T-helper 1 cell treated with Interleukin-12 subunit alpha and Interleukin-12 subunit beta and Interleukin-4 antibody, amounts not matched to agents 30 μg/mL and 1 μg/mL, for 36 hours (primary cell): Measurements from ENCODE around the gene CTNNA3.

ENCODE experiments used
- H3K27ac Mint-ChIP-seq: one replicate; pipeline ENCODE4 v1.8.0; 2021; ENCODE audit warnings: mild to moderate bottlenecking, mixed read lengths
- H3K27me3 Mint-ChIP-seq: one replicate; pipeline ENCODE4 v1.8.0; 2021; ENCODE audit warnings: low read depth, mixed read lengths
- H3K36me3 Mint-ChIP-seq: one replicate; pipeline ENCODE4 v1.8.0; 2021; ENCODE audit warnings: low read depth, mixed read lengths
- H3K4me1 Mint-ChIP-seq: one replicate; pipeline ENCODE4 v1.8.0; 2021; ENCODE audit warnings: low read depth, mixed read lengths
- H3K4me3 Mint-ChIP-seq: one replicate; pipeline ENCODE4 v1.8.0; 2021; ENCODE audit warnings: mild to moderate bottlenecking, moderate library complexity, mixed read lengths
- H3K9me3 Mint-ChIP-seq: one replicate; pipeline ENCODE4 v1.8.0; 2021; ENCODE audit warnings: mixed read lengths

Gene CTNNA3

GRCh38 chr10:66888237-66888636 is 807.8 kb downstream of the CTNNA3 start:
- Mint-ChIP-seq H3K4me3 (no peak overlapping the region), H3K36me3 (no peaks in the 10 kb centered on the region), H3K9me3 (no peaks in the 10 kb centered on the region), H3K4me1 (no peaks in the 10 kb centered on the region), H3K27ac (no peak overlapping the region), H3K27me3 (no peaks in the 10 kb centered on the region)

GRCh38 chr10:66886848-66887247 is 809.1 kb downstream of the CTNNA3 start:
- Mint-ChIP-seq H3K9me3 (no peaks in the 10 kb centered on the region), H3K27me3 (no peaks in the 10 kb centered on the region)

GRCh38 chr10:66882271-66882670 is 813.7 kb downstream of the CTNNA3 start:
- H3K4me1 Mint-ChIP-seq: no peaks in the 10 kb centered on the region
- no peaks in the 10 kb centered on the region for H3K9me3 Mint-ChIP-seq
- H3K4me3 Mint-ChIP-seq: no peak overlapping the region
- H3K36me3 Mint-ChIP-seq: no peaks in the 10 kb centered on the region
- H3K27me3 Mint-ChIP-seq: no peaks in the 10 kb centered on the region
- H3K27ac Mint-ChIP-seq: no peak overlapping the region

More at GRCh38 chr10:66886848-66887247, 809.1 kb downstream of the CTNNA3 start:
- Mint-ChIP-seq H3K27ac (no peak overlapping the region), H3K36me3 (no peaks in the 10 kb centered on the region), H3K4me3 (no peak overlapping the region), H3K4me1 (no peaks in the 10 kb centered on the region)

GRCh38 chr10:66881814-66882213 is 814.2 kb downstream of the CTNNA3 start:
- Mint-ChIP-seq H3K27ac (no peak overlapping the region), H3K9me3 (no peaks in the 10 kb centered on the region), H3K4me1 (no peaks in the 10 kb centered on the region), H3K4me3 (no peak overlapping the region), H3K27me3 (no peaks in the 10 kb centered on the region), H3K36me3 (no peaks in the 10 kb centered on the region)

- no peaks in the 10 kb centered on the region for H3K36me3 Mint-ChIP-seq
- H3K4me3 Mint-ChIP-seq: no peak overlapping the region
- no peaks in the 10 kb centered on the region for H3K9me3 Mint-ChIP-seq
- H3K4me1 Mint-ChIP-seq: no peaks in the 10 kb centered on the region
- no peaks in the 10 kb centered on the region for H3K27me3 Mint-ChIP-seq
- no peak overlapping the region for H3K27ac Mint-ChIP-seq
These were observed 815.2 kb downstream of the CTNNA3 start for GRCh38 chr10:66880826-66881225.

DNA sequence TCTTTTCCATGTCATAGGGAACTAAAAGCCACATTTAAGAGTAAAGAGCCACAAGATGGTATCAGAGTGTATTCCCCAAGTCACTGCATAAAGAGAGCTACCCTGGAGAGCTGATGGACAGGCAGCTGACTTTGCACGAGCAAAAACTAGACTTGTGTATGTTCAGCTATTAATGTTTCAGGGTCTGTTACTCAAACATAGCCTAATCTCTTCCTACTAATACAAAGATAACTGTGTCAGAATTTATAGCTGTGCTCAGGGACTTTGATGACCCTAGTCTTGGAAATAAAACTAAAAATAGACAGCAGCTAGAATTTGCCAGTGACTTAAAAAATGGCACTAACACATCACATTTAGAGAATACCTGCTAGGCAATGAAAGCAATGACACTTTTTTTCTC is 815.7 kb downstream of the CTNNA3 start:
- Mint-ChIP-seq H3K4me3 (no peak overlapping the region), H3K36me3 (no peaks in the 10 kb centered on the region), H3K9me3 (no peaks in the 10 kb centered on the region), H3K27me3 (no peaks in the 10 kb centered on the region), H3K27ac (no peak overlapping the region), H3K4me1 (no peaks in the 10 kb centered on the region)

GRCh38 chr10:66877361-66877760 is 818.6 kb downstream of the CTNNA3 start:
- Mint-ChIP-seq H3K9me3 (no peaks in the 10 kb centered on the region), H3K4me1 (no peaks in the 10 kb centered on the region), H3K27me3 (no peaks in the 10 kb centered on the region), H3K36me3 (no peaks in the 10 kb centered on the region), H3K27ac (no peak overlapping the region), H3K4me3 (no peak overlapping the region)

- no peak overlapping the region for H3K27ac Mint-ChIP-seq
- no peak overlapping the region for H3K4me3 Mint-ChIP-seq
- no peaks in the 10 kb centered on the region for H3K9me3 Mint-ChIP-seq
- H3K4me1 Mint-ChIP-seq: no peaks in the 10 kb centered on the region
- no peaks in the 10 kb centered on the region for H3K36me3 Mint-ChIP-seq
- no peaks in the 10 kb centered on the region for H3K27me3 Mint-ChIP-seq
These were observed 826.4 kb downstream of the CTNNA3 start for GRCh38 chr10:66869635-66870034.

GRCh38 chr10:66862687-66863258 is 833.2 kb downstream of the CTNNA3 start:
- no peaks in the 10 kb centered on the region for H3K27me3 Mint-ChIP-seq
- H3K27ac Mint-ChIP-seq: no peak overlapping the region
- H3K9me3 Mint-ChIP-seq: no peaks in the 10 kb centered on the region
- no peaks in the 10 kb centered on the region for H3K4me1 Mint-ChIP-seq
- no peak overlapping the region for H3K4me3 Mint-ChIP-seq
- H3K36me3 Mint-ChIP-seq: no peaks in the 10 kb centered on the region

DNA sequence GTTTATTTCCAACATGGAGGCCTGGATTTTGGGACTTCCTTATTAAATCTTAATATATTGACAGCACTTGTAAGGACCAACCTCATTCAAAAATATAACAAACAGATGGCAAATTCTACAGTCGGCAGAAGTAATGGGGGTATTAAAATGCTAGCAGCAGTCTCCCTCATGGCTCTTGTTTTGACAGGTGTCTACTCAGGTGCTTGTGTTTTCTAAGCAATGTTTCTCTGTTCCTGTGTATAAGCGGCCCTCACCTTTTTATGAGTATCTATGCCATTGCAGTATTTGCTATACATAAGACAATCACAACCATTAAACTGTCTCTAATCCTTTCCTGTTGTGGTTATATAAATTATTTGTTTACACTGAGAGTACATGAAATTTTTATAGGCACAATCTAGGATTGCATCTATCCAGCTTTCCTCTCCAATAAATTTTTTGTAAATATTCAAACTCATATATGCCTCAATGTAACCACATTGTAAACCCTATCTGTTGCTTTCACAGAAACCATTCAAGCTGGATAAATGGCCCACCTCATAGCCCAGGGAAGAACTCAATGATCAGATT is 835.5 kb downstream of the CTNNA3 start:
- H3K27ac Mint-ChIP-seq: no peak overlapping the region
- no peaks in the 10 kb centered on the region for H3K4me1 Mint-ChIP-seq
- no peak overlapping the region for H3K4me3 Mint-ChIP-seq
- H3K36me3 Mint-ChIP-seq: no peaks in the 10 kb centered on the region
- H3K9me3 Mint-ChIP-seq: no peaks in the 10 kb centered on the region
- no peaks in the 10 kb centered on the region for H3K27me3 Mint-ChIP-seq

- no peak overlapping the region for H3K4me3 Mint-ChIP-seq
These were observed 843.2 kb downstream of the CTNNA3 start for GRCh38 chr10:66852811-66853210.

GRCh38 chr10:66848856-66849255 is 847.1 kb downstream of the CTNNA3 start:
- no peaks in the 10 kb centered on the region for H3K4me1 Mint-ChIP-seq
- H3K36me3 Mint-ChIP-seq: no peaks in the 10 kb centered on the region
- no peak overlapping the region for H3K4me3 Mint-ChIP-seq
- no peak overlapping the region for H3K27ac Mint-ChIP-seq
- no peaks in the 10 kb centered on the region for H3K9me3 Mint-ChIP-seq
- no peaks in the 10 kb centered on the region for H3K27me3 Mint-ChIP-seq

More at GRCh38 chr10:66852811-66853210, 843.2 kb downstream of the CTNNA3 start:
- no peaks in the 10 kb centered on the region for H3K4me1 Mint-ChIP-seq
- H3K9me3 Mint-ChIP-seq: no peaks in the 10 kb centered on the region
- H3K36me3 Mint-ChIP-seq: no peaks in the 10 kb centered on the region
- H3K27me3 Mint-ChIP-seq: no peaks in the 10 kb centered on the region
- no peak overlapping the region for H3K27ac Mint-ChIP-seq

DNA sequence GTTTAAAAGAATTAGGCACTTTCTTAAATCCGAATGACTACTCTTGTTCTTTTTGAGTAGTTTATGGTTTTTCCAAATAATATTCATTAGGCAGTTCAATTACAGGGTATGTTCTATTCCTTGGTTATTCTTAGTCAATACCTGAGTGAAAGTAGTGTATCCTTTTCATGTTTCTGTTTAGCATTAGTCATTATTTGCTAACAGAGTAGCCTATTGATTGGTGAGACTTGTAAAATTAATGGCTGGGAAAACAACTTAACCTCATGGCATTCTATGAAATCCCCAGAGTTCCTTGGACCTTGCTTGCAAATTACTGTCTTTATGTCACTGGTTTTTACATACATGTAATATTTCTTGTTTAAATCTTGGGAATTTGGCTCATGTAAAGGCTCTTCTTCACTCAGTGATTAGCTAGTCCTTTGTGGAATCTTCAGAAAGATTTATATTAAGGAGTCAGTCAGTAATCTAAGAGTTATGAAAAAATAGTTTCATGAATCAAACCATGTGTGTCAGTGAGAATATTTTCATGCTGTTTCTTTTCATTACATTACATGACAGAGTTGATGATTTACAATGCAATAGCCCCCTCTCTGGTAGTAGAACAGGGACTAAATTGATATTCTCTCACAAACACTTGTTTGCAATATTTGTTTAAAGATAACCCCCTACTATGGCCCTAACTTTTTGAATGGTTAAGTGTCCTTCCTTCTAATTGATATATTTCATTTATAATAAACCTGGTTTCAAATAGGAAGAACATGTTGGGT is 851.6 kb downstream of the CTNNA3 start:
- H3K27ac Mint-ChIP-seq: no peak overlapping the region
- no peaks in the 10 kb centered on the region for H3K4me1 Mint-ChIP-seq
- no peak overlapping the region for H3K4me3 Mint-ChIP-seq
- H3K27me3 Mint-ChIP-seq: no peaks in the 10 kb centered on the region
- no peaks in the 10 kb centered on the region for H3K36me3 Mint-ChIP-seq
- no peaks in the 10 kb centered on the region for H3K9me3 Mint-ChIP-seq

GRCh38 chr10:66843396-66843795 is 852.6 kb downstream of the CTNNA3 start:
- Mint-ChIP-seq H3K4me1 (no peaks in the 10 kb centered on the region), H3K27ac (no peak overlapping the region), H3K9me3 (no peaks in the 10 kb centered on the region), H3K4me3 (no peak overlapping the region), H3K36me3 (no peaks in the 10 kb centered on the region), H3K27me3 (no peaks in the 10 kb centered on the region)

DNA sequence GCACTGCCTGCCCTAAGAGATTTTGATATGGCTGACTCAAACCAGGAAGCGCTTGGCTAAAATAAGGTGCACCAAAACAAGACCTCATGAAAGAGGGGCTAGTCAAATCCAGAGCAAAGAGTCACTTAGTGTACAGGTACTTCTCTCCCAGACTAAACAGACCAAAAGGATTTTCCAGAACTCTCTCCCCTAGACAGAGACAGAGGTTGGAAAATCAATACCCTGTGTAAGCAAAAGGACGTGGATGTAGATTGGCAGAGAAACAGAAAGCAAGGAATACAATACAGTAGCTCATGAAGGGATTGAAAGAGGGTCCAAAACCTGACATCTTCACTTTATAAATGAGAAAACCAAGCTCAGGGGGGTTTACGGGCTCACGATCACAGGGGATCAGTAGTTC is 853.1 kb downstream of the CTNNA3 start:
- no peak overlapping the region for H3K27ac Mint-ChIP-seq

More for the DNA sequence above, 853.1 kb downstream of the CTNNA3 start:
- no peak overlapping the region for H3K4me3 Mint-ChIP-seq
- no peaks in the 10 kb centered on the region for H3K27me3 Mint-ChIP-seq
- no peaks in the 10 kb centered on the region for H3K9me3 Mint-ChIP-seq
- H3K4me1 Mint-ChIP-seq: no peaks in the 10 kb centered on the region
- H3K36me3 Mint-ChIP-seq: no peaks in the 10 kb centered on the region
